Smooth muscle cell (in vitro differentiated cells): Measurements from ENCODE around the gene DCLK1. TPM values are rescaled to one million over a fixed set of nuclear protein-coding genes. Genes with fewer than 3 reads are reported as not detected.

Experiments used
- DNase-seq: peaks from one replicate; lab custom pipeline; 2025; ENCODE audit not compliant: unreplicated experiment; lab: John Stamatoyannopoulos, UW
- H2AFZ ChIP-seq: fragments of 200-600 bp; sonication (generic); 2 replicates; pipeline ENCODE4 v1.6.0; 2016; ENCODE audit warnings: antibody characterized with exemption, low read depth, mild to moderate bottlenecking
- H3F3A ChIP-seq: fragments of 200-600 bp; sonication (generic); 2 replicates; pipeline ENCODE4 v1.6.0; 2017; ENCODE audit warnings: antibody characterized with exemption, low read depth
- H3K27ac ChIP-seq: fragments of 200-600 bp; sonication (generic); 2 replicates; pipeline ENCODE4 v1.5.1; 2016; ENCODE audit warnings: low read depth, mild to moderate bottlenecking
- H3K27me3 ChIP-seq: fragments of 200-600 bp; sonication (generic); 2 replicates; pipeline ENCODE4 v1.6.1; 2016; ENCODE audit warnings: low read depth, mild to moderate bottlenecking
- H3K36me3 ChIP-seq: fragments of 200-600 bp; sonication (generic); 2 replicates; pipeline ENCODE4 v1.5.1; 2016; ENCODE audit warnings: low read depth
- H3K4me1 ChIP-seq: fragments of 200-600 bp; sonication (generic); 2 replicates; pipeline ENCODE4 v1.5.1; 2016; ENCODE audit warnings: low read depth
- H3K4me2 ChIP-seq: fragments of 200-600 bp; sonication (generic); 2 replicates; pipeline ENCODE4 v1.6.0; 2016; ENCODE audit warnings: mild to moderate bottlenecking
- H3K4me3 ChIP-seq: fragments of 200-600 bp; sonication (generic); 2 replicates; pipeline ENCODE4 v1.5.1; 2016; ENCODE audit warnings: mild to moderate bottlenecking
- H3K79me2 ChIP-seq: fragments of 200-600 bp; sonication (generic); 2 replicates; pipeline ENCODE4 v1.6.0; 2016; ENCODE audit warnings: low read depth, mild to moderate bottlenecking
- H3K9ac ChIP-seq: fragments of 200-600 bp; sonication (generic); 2 replicates; pipeline ENCODE4 v1.6.0; 2016; ENCODE audit warnings: low read depth
- H3K9me3 ChIP-seq: fragments of 200-600 bp; sonication (generic); replicated peaks from 2 replicates; pipeline ENCODE4 v1.5.1; 2016; ENCODE audit warnings: low read depth
- H4K20me1 ChIP-seq: fragments of 200-600 bp; sonication (generic); 2 replicates; pipeline ENCODE4 v1.6.0; 2016; ENCODE audit warnings: low read depth
- WGBS: methylation state at CpG from one replicate; pipeline ENCODE4 v1.1.7; 2016; ENCODE audit warnings: low lambda C conversion rate; 5-methylcytosine and 5-hydroxymethylcytosine counted together
- polyA plus RNA-seq: library from polyadenylated mRNA; unstranded; fragments of >200 nt; fragmentation: Nextera tagmentation; extraction: Ambion mirVana; gene quantifications from 2 replicates; pipeline ENCODE4 v1.2.1, GENCODE V29; 2016
- total RNA-seq: library from RNA; depleted of rRNA; stranded (reverse); fragments of >200 nt; gene quantifications from 2 replicates; pipeline ENCODE4 v1.2.3, GENCODE V29; 2014
- TF ChIP-seq, protein P1 (sequence below): fragments of 200-600 bp; sonication (generic); IDR thresholded peaks from 2 replicates; pipeline ENCODE4 v1.5.1; 2017; ENCODE audit warnings: borderline replicate concordance, mild to moderate bottlenecking, antibody characterized with exemption; ENCODE audit not compliant: insufficient read depth, poor library complexity, severe bottlenecking

DCLK1 gene
- total and polyA plus RNA-seq, 2 experiments from 2014 or later: 0.72 TPM; not detected in 1

GRCh38 chr13:36058116-36058515, 73.1 kb downstream of the DCLK1 start:
- no peaks in the 10 kb centered on the region for H3K36me3 ChIP-seq
- 98% methylated on average over 2 of the region's 2 CpGs for WGBS

GRCh38 chr13:36057547-36057946, 73.6 kb downstream of the DCLK1 start:
- no peaks in the 10 kb centered on the region for H3F3A ChIP-seq
- H3K4me2 ChIP-seq: no peak overlapping the region
- no peaks in the 10 kb centered on the region for H3K9me3 ChIP-seq
- 91% methylated on average over 1 of the region's 1 CpG for WGBS
- H2AFZ ChIP-seq: no peak overlapping the region
- H4K20me1 ChIP-seq: no peaks in the 10 kb centered on the region
- no peaks in the 10 kb centered on the region for H3K79me2 ChIP-seq
- H3K9ac ChIP-seq: no peak overlapping the region
- H3K27me3 ChIP-seq: peaks cover 7% of the 10 kb centered on the region
- no peaks in the 10 kb centered on the region for H3K36me3 ChIP-seq
- TF ChIP-seq, protein P1, sequence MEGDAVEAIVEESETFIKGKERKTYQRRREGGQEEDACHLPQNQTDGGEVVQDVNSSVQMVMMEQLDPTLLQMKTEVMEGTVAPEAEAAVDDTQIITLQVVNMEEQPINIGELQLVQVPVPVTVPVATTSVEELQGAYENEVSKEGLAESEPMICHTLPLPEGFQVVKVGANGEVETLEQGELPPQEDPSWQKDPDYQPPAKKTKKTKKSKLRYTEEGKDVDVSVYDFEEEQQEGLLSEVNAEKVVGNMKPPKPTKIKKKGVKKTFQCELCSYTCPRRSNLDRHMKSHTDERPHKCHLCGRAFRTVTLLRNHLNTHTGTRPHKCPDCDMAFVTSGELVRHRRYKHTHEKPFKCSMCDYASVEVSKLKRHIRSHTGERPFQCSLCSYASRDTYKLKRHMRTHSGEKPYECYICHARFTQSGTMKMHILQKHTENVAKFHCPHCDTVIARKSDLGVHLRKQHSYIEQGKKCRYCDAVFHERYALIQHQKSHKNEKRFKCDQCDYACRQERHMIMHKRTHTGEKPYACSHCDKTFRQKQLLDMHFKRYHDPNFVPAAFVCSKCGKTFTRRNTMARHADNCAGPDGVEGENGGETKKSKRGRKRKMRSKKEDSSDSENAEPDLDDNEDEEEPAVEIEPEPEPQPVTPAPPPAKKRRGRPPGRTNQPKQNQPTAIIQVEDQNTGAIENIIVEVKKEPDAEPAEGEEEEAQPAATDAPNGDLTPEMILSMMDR: no peak
- H3K4me3 ChIP-seq: no peak overlapping the region
- H3K4me1 ChIP-seq: no peaks in the 10 kb centered on the region
- H3K27ac ChIP-seq: no peak overlapping the region
- no peak for DNase-seq

More at GRCh38 chr13:36058116-36058515, 73.1 kb downstream of the DCLK1 start:
- H3K9ac ChIP-seq: no peak overlapping the region
- H3K27ac ChIP-seq: no peak overlapping the region
- H3F3A ChIP-seq: no peaks in the 10 kb centered on the region
- TF ChIP-seq, protein P1: no peak
- peaks cover 1% of the 10 kb centered on the region for H3K27me3 ChIP-seq
- H3K4me2 ChIP-seq: no peak overlapping the region
- H3K4me3 ChIP-seq: no peak overlapping the region
- H2AFZ ChIP-seq: no peak overlapping the region
- no peaks in the 10 kb centered on the region for H3K4me1 ChIP-seq
- no peaks in the 10 kb centered on the region for H4K20me1 ChIP-seq
- H3K9me3 ChIP-seq: no peaks in the 10 kb centered on the region
- DNase-seq: no peak
- no peaks in the 10 kb centered on the region for H3K79me2 ChIP-seq

DNA sequence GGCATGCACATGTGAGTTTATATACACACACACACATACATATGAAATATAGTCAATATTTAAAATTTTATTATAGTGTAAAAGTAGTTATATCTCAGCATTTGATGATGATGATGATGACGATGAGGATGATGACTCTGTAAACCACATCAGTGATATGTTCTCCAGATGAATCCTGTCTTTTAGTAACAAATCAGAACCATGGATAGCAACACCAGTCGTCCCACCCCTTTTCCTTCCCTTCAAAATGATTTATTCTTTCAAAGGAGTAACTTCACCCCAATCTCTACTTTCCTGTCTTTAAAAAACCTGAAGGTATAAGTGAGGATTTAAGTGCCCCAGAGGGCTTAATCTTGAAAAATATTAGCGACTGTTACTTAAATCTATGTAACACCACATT, 74.1 kb downstream of the DCLK1 start:
- no peaks in the 10 kb centered on the region for H3K36me3 ChIP-seq
- H3K4me2 ChIP-seq: no peak overlapping the region
- H2AFZ ChIP-seq: no peak overlapping the region
- H3K79me2 ChIP-seq: no peaks in the 10 kb centered on the region
- peaks cover 8% of the 10 kb centered on the region for H3K27me3 ChIP-seq
- no peak overlapping the region for H3K9ac ChIP-seq
- no peaks in the 10 kb centered on the region for H4K20me1 ChIP-seq
- DNase-seq: no peak
- no peak overlapping the region for H3K27ac ChIP-seq
- WGBS: 73% methylated on average over 3 of the region's 3 CpGs
- TF ChIP-seq, protein P1: no peak
- H3K4me1 ChIP-seq: no peaks in the 10 kb centered on the region
- no peaks in the 10 kb centered on the region for H3K9me3 ChIP-seq
- no peak overlapping the region for H3K4me3 ChIP-seq
- H3F3A ChIP-seq: no peaks in the 10 kb centered on the region

GRCh38 chr13:36055366-36055765, 75.8 kb downstream of the DCLK1 start:
- H3K27me3 ChIP-seq: peaks cover 13% of the 10 kb centered on the region
- no peaks in the 10 kb centered on the region for H3K36me3 ChIP-seq
- H3K9ac ChIP-seq: no peak overlapping the region
- no peaks in the 10 kb centered on the region for H3K9me3 ChIP-seq
- no peaks in the 10 kb centered on the region for H3K4me1 ChIP-seq
- no peak overlapping the region for H3K4me2 ChIP-seq
- no peaks in the 10 kb centered on the region for H3K79me2 ChIP-seq
- 94% methylated on average over 4 of the region's 4 CpGs for WGBS
- H2AFZ ChIP-seq: no peak overlapping the region
- H3K27ac ChIP-seq: no peak overlapping the region
- no peaks in the 10 kb centered on the region for H3F3A ChIP-seq
- H3K4me3 ChIP-seq: no peak overlapping the region
- no peak for DNase-seq
- TF ChIP-seq, protein P1: no peak
- no peaks in the 10 kb centered on the region for H4K20me1 ChIP-seq
